Measurements from ENCODE around the gene GNG5.

GRCh38 chr1:84510165-84510564 is 3.8 kb upstream of the GNG5 start:
- TF ChIP-seq, protein P1, sequence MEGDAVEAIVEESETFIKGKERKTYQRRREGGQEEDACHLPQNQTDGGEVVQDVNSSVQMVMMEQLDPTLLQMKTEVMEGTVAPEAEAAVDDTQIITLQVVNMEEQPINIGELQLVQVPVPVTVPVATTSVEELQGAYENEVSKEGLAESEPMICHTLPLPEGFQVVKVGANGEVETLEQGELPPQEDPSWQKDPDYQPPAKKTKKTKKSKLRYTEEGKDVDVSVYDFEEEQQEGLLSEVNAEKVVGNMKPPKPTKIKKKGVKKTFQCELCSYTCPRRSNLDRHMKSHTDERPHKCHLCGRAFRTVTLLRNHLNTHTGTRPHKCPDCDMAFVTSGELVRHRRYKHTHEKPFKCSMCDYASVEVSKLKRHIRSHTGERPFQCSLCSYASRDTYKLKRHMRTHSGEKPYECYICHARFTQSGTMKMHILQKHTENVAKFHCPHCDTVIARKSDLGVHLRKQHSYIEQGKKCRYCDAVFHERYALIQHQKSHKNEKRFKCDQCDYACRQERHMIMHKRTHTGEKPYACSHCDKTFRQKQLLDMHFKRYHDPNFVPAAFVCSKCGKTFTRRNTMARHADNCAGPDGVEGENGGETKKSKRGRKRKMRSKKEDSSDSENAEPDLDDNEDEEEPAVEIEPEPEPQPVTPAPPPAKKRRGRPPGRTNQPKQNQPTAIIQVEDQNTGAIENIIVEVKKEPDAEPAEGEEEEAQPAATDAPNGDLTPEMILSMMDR (IDR thresholded peaks at IDR 0.05; ENCODE audit: low read depth, low read length) = no peak
- TF ChIP-seq EZH2phosphoT487 (IDR thresholded peaks at IDR 0.05; ENCODE audit: low read depth) = no peak
